Body of pancreas (tissue), 4 donors: ENCODE results near the gene RPUSD1.

Experiments
- POLR2A ChIP-seq, 3 donors: fragments of 450-650 bp; IDR thresholded peaks; one replicate each; pipeline ENCODE4 v1.6.1; 2016; ENCODE audit warnings: antibody characterized with exemption in 3 of 3, mild to moderate bottlenecking in 2 of 3
- TF ChIP-seq, protein P1 (sequence below), 7 experiments: fragments of 450-650 bp in 4 of 7; fragments of 200-600 bp in 3 of 7; sonication (generic) in 3 of 7; IDR thresholded peaks; one replicate each; pipeline ENCODE4 v1.5.1; 2016 to 2019; ENCODE audit warnings: antibody characterized with exemption in 7 of 7

DNA sequence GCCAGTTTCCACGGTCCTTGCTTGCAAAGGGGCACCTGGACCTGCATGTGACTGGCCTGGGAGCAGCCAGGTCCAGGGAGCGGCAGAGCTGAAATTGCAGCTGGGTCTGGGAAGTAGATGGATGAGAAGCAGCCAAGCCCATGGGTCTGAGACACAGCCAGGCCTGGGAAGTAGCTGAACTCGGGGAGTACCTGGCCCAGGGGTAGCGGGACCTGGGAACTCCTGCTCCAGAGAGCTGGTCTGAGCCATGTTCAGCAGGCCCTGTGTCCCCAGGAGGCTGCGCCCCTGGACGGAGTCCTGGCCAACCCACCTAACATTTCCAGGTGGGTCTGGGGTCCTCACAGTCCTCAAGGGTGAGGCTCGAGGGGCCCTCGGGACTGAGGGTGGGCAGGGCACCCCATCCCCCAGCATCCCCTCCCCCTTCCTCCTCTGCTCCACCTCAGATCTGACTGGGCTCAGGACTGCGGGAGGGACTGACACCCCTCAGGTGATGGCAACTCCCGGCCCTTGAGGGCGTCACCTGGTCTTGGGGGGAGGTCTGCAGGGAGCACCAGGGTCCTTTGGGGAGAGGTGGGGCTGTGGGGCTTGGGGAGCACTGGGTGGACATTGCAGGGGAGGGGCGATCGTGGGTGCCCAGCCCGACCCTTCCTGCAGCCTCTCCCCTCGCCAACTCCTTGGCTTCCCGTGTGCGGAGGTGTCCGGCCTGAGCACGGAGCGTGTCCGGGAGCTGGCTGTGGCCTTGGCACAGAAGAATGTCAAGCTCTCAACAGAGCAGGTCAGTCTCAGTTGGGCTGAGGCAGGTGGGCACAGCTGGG lies 24.6 kb downstream of the RPUSD1 start:
- TF ChIP-seq, protein P1, sequence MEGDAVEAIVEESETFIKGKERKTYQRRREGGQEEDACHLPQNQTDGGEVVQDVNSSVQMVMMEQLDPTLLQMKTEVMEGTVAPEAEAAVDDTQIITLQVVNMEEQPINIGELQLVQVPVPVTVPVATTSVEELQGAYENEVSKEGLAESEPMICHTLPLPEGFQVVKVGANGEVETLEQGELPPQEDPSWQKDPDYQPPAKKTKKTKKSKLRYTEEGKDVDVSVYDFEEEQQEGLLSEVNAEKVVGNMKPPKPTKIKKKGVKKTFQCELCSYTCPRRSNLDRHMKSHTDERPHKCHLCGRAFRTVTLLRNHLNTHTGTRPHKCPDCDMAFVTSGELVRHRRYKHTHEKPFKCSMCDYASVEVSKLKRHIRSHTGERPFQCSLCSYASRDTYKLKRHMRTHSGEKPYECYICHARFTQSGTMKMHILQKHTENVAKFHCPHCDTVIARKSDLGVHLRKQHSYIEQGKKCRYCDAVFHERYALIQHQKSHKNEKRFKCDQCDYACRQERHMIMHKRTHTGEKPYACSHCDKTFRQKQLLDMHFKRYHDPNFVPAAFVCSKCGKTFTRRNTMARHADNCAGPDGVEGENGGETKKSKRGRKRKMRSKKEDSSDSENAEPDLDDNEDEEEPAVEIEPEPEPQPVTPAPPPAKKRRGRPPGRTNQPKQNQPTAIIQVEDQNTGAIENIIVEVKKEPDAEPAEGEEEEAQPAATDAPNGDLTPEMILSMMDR (IDR thresholded peaks at IDR 0.05), result no peak
- no peak for TF ChIP-seq POLR2A (IDR thresholded peaks at IDR 0.05)
